ENCODE data around the gene TRIM71. TPM values are rescaled to one million over a fixed set of nuclear protein-coding genes. Genes with fewer than 3 reads are reported as not detected.
"Not testable (repeated sequence)": the region's sequence is repeated elsewhere in the genome, so short reads cannot be mapped to it uniquely, and the experiment has no call there.

Gene TRIM71
- total and polyA plus RNA-seq, 2 donors = 0.09 TPM

DNA sequence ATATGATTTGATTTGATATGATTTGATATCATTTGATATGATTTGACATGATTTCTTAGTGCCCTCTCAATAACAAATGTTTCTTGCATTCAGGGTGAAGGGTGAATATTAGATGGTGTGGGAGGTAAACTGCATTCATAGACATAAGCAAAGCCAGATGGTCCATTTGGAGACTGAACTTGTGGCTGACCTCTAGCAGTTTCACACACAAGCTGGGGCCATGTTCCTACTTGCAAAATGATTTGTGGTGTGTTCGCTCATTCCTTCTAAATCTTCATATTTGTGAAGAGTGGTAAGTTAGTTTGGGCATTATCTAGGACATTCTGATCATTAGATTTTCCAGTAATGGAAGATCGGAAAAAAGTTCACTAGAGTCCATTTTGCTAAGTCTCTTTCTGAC is 93.2 kb downstream of the TRIM71 start:
- no peaks in the 10 kb centered on the region for H3K36me3 ChIP-seq (ENCODE audit: control insufficient read depth in 2 of 2, insufficient read depth in 2 of 2, low read length in 1 of 2)
- H3K27me3 ChIP-seq (ENCODE audit: control insufficient read depth in 2 of 2, insufficient read depth in 1 of 2, low read length in 1 of 2) = no peaks in the 10 kb centered on the region
- no peak for DNase-seq (ENCODE audit: low read depth in 6 of 9, low spot score in 9 of 9)
- 96% methylated on average over 2 of the region's 2 CpGs for WGBS
- no peak overlapping the region for H3K4me3 ChIP-seq (ENCODE audit: low read length in 2 of 2)
- H3K9me3 ChIP-seq (ENCODE audit: control insufficient read depth in 2 of 2, insufficient read depth in 1 of 2, low read length in 1 of 2) = peaks cover 0 to 3% of the 10 kb centered on the region in 2 donors
- H3K4me1 ChIP-seq (ENCODE audit: control insufficient read depth in 2 of 2, insufficient read depth in 2 of 2, low read length in 2 of 2) = no peaks in the 10 kb centered on the region
- no peak overlapping the region for H3K27ac ChIP-seq (ENCODE audit: low read depth in 1 of 2, low read length in 1 of 2)

- H3K4me3 ChIP-seq (ENCODE audit: low read length in 2 of 2) = no peak overlapping the region
- H3K27me3 ChIP-seq (ENCODE audit: control insufficient read depth in 2 of 2, insufficient read depth in 1 of 2, low read length in 1 of 2) = no peaks in the 10 kb centered on the region
- H3K4me1 ChIP-seq (ENCODE audit: control insufficient read depth in 2 of 2, insufficient read depth in 2 of 2, low read length in 2 of 2) = no peaks in the 10 kb centered on the region
- no peak overlapping the region for H3K27ac ChIP-seq (ENCODE audit: low read depth in 1 of 2, low read length in 1 of 2)
- DNase-seq (ENCODE audit: low read depth in 6 of 9, low spot score in 9 of 9) = no peak
- peaks cover 0 to 9% of the 10 kb centered on the region in 2 donors for H3K9me3 ChIP-seq (ENCODE audit: control insufficient read depth in 2 of 2, insufficient read depth in 1 of 2, low read length in 1 of 2)
- H3K36me3 ChIP-seq (ENCODE audit: control insufficient read depth in 2 of 2, insufficient read depth in 2 of 2, low read length in 1 of 2) = no peaks in the 10 kb centered on the region
- 94% methylated on average over 1 of the region's 1 CpG for WGBS
These were observed 94.2 kb downstream of the TRIM71 start for GRCh38 chr3:32912046-32912445.

DNA sequence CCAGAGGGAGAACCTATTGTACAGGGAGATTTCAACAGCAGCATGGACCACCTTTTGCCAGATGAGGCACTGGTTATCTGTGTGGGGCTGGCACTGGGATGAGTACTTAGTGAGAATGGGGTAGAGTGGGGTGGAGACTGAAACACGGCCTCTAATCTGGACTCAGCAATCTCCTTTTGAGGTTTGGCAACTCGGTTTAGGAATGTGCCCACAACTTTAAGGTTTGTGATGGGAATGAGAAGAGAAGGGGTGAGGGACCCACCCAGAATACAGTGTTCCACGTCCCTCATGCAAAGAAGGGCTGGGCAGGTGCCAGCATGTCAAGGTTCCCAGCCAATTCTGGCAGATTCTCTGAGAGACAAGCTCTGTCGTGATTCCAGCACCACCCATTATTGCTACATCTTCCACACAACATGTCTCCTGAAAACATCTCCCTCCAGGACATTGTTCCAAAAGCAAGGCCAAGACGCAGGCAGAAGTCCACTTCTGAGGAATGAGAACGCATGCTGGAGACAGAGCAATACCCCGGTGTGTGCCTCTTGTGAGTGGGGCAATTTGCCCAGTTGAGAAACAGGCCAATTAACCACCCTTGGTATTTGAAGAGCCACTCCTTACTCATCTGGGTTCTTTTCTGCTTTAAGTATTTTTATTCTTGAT is 96.1 kb downstream of the TRIM71 start:
- 90% methylated on average over 7 of the region's 7 CpGs for WGBS
- peaks cover 0 to 24% of the 10 kb centered on the region in 2 donors for H3K9me3 ChIP-seq (ENCODE audit: control insufficient read depth in 2 of 2, insufficient read depth in 1 of 2, low read length in 1 of 2)
- H3K4me1 ChIP-seq (ENCODE audit: control insufficient read depth in 2 of 2, insufficient read depth in 2 of 2, low read length in 2 of 2) = no peaks in the 10 kb centered on the region
- no peak overlapping the region for H3K4me3 ChIP-seq (ENCODE audit: low read length in 2 of 2)
- no peak for DNase-seq (ENCODE audit: low read depth in 6 of 9, low spot score in 9 of 9)
- no peaks in the 10 kb centered on the region for H3K36me3 ChIP-seq (ENCODE audit: control insufficient read depth in 2 of 2, insufficient read depth in 2 of 2, low read length in 1 of 2)
- no peak overlapping the region for H3K27ac ChIP-seq (ENCODE audit: low read depth in 1 of 2, low read length in 1 of 2)
- no peaks in the 10 kb centered on the region for H3K27me3 ChIP-seq (ENCODE audit: control insufficient read depth in 2 of 2, insufficient read depth in 1 of 2, low read length in 1 of 2)

GRCh38 chr3:32919920-32920319 is 102.1 kb downstream of the TRIM71 start:
- Histone ChIP-seq H3K27ac (ENCODE audit: low read depth in 1 of 2, low read length in 1 of 2) (no peak overlapping the region), H3K4me1 (ENCODE audit: control insufficient read depth in 2 of 2, insufficient read depth in 2 of 2, low read length in 2 of 2) (no peaks in the 10 kb centered on the region), H3K4me3 (ENCODE audit: low read length in 2 of 2) (no peak overlapping the region), H3K9me3 (ENCODE audit: control insufficient read depth in 2 of 2, insufficient read depth in 1 of 2, low read length in 1 of 2) (peaks cover 0 to 24% of the 10 kb centered on the region in 2 donors), H3K36me3 (ENCODE audit: control insufficient read depth in 2 of 2, insufficient read depth in 2 of 2, low read length in 1 of 2) (no peaks in the 10 kb centered on the region), H3K27me3 (ENCODE audit: control insufficient read depth in 2 of 2, insufficient read depth in 1 of 2, low read length in 1 of 2) (no peaks in the 10 kb centered on the region)
- DNase-seq (ENCODE audit: low read depth in 6 of 9, low spot score in 9 of 9) = no peak
- whole genome bisulfite sequencing = 96% methylated on average over 2 of the region's 2 CpGs

- no peak overlapping the region for H3K4me3 ChIP-seq (ENCODE audit: low read length in 2 of 2)
- WGBS = 95% methylated on average over 7 of the region's 7 CpGs
- H3K27me3 ChIP-seq (ENCODE audit: control insufficient read depth in 2 of 2, insufficient read depth in 1 of 2, low read length in 1 of 2) = no peaks in the 10 kb centered on the region
- H3K27ac ChIP-seq (ENCODE audit: low read depth in 1 of 2, low read length in 1 of 2) = no peak overlapping the region
- no peak for DNase-seq (ENCODE audit: low read depth in 6 of 9, low spot score in 9 of 9)
- H3K9me3 ChIP-seq (ENCODE audit: control insufficient read depth in 2 of 2, insufficient read depth in 1 of 2, low read length in 1 of 2) = peaks cover 0 to 15% of the 10 kb centered on the region in 2 donors
- H3K4me1 ChIP-seq (ENCODE audit: control insufficient read depth in 2 of 2, insufficient read depth in 2 of 2, low read length in 2 of 2) = no peaks in the 10 kb centered on the region
- H3K36me3 ChIP-seq (ENCODE audit: control insufficient read depth in 2 of 2, insufficient read depth in 2 of 2, low read length in 1 of 2) = no peaks in the 10 kb centered on the region
These were observed 104.3 kb downstream of the TRIM71 start for GRCh38 chr3:32922078-32922477.

DNA sequence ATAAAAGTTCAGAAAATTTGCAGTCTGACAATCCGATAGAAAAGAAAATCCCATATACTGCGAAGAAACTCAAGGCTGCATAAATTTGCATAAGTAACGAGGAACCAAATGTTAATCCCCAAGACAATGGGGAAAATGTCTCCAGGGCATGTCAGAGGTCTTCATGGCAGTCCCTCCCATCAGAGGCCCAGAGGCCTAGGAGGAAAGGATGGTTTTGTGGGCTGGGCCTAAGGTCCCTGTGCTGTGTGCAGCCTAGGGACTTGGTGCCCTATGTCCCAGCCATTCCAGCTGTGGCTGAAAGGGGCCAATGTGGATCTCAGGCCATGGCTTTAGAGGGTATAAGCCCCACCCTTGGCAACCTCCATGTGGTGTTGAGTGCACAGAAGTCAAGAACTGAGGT is 112.4 kb downstream of the TRIM71 start:
- Histone ChIP-seq H3K4me3 (ENCODE audit: low read length in 2 of 2) (no peak overlapping the region), H3K9me3 (ENCODE audit: control insufficient read depth in 2 of 2, insufficient read depth in 1 of 2, low read length in 1 of 2) (no peaks in the 10 kb centered on the region), H3K27me3 (ENCODE audit: control insufficient read depth in 2 of 2, insufficient read depth in 1 of 2, low read length in 1 of 2) (no peaks in the 10 kb centered on the region), H3K36me3 (ENCODE audit: control insufficient read depth in 2 of 2, insufficient read depth in 2 of 2, low read length in 1 of 2) (no peaks in the 10 kb centered on the region), H3K4me1 (ENCODE audit: control insufficient read depth in 2 of 2, insufficient read depth in 2 of 2, low read length in 2 of 2) (no peaks in the 10 kb centered on the region), H3K27ac (ENCODE audit: low read depth in 1 of 2, low read length in 1 of 2) (no peak overlapping the region)
- no peak for DNase-seq (ENCODE audit: low read depth in 6 of 9, low spot score in 9 of 9)
- 98% methylated on average over 3 of the region's 3 CpGs for WGBS

GRCh38 chr3:32931273-32931672 is 113.5 kb downstream of the TRIM71 start:
- DNase-seq (ENCODE audit: low read depth in 6 of 9, low spot score in 9 of 9); H3K9me3 ChIP-seq (ENCODE audit: control insufficient read depth in 2 of 2, insufficient read depth in 1 of 2, low read length in 1 of 2); H3K4me3 ChIP-seq (ENCODE audit: low read length in 2 of 2); H3K27ac ChIP-seq (ENCODE audit: low read depth in 1 of 2, low read length in 1 of 2); H3K36me3 ChIP-seq (ENCODE audit: control insufficient read depth in 2 of 2, insufficient read depth in 2 of 2, low read length in 1 of 2); H3K27me3 ChIP-seq (ENCODE audit: control insufficient read depth in 2 of 2, insufficient read depth in 1 of 2, low read length in 1 of 2); H3K4me1 ChIP-seq (ENCODE audit: control insufficient read depth in 2 of 2, insufficient read depth in 2 of 2, low read length in 2 of 2): not testable (repeated sequence)
- 94% methylated on average over 2 of the region's 2 CpGs for WGBS

- no peaks in the 10 kb centered on the region for H3K27me3 ChIP-seq (ENCODE audit: control insufficient read depth in 2 of 2, insufficient read depth in 1 of 2, low read length in 1 of 2)
- peak in 1 of 9 donors; percentile 32 for DNase-seq (ENCODE audit: low read depth in 6 of 9, low spot score in 9 of 9)
- no peak overlapping the region for H3K27ac ChIP-seq (ENCODE audit: low read depth in 1 of 2, low read length in 1 of 2)
- H3K4me1 ChIP-seq (ENCODE audit: control insufficient read depth in 2 of 2, insufficient read depth in 2 of 2, low read length in 2 of 2) = no peaks in the 10 kb centered on the region
- H3K4me3 ChIP-seq (ENCODE audit: low read length in 2 of 2) = no peak overlapping the region
- 93% methylated on average over 5 of the region's 5 CpGs for WGBS
- no peaks in the 10 kb centered on the region for H3K9me3 ChIP-seq (ENCODE audit: control insufficient read depth in 2 of 2, insufficient read depth in 1 of 2, low read length in 1 of 2)
- H3K36me3 ChIP-seq (ENCODE audit: control insufficient read depth in 2 of 2, insufficient read depth in 2 of 2, low read length in 1 of 2) = no peaks in the 10 kb centered on the region
These were observed 116.4 kb downstream of the TRIM71 start for GRCh38 chr3:32934150-32934742.

GRCh38 chr3:32937331-32937730 is 119.5 kb downstream of the TRIM71 start:
- H3K36me3 ChIP-seq (ENCODE audit: control insufficient read depth in 2 of 2, insufficient read depth in 2 of 2, low read length in 1 of 2) = no peaks in the 10 kb centered on the region
- H3K27me3 ChIP-seq (ENCODE audit: control insufficient read depth in 2 of 2, insufficient read depth in 1 of 2, low read length in 1 of 2) = no peaks in the 10 kb centered on the region
- H3K27ac ChIP-seq (ENCODE audit: low read depth in 1 of 2, low read length in 1 of 2) = no peak overlapping the region
- no peaks in the 10 kb centered on the region for H3K9me3 ChIP-seq (ENCODE audit: control insufficient read depth in 2 of 2, insufficient read depth in 1 of 2, low read length in 1 of 2)
- no peak for DNase-seq (ENCODE audit: low read depth in 6 of 9, low spot score in 9 of 9)
- WGBS = 95% methylated on average over 2 of the region's 2 CpGs
- no peaks in the 10 kb centered on the region for H3K4me1 ChIP-seq (ENCODE audit: control insufficient read depth in 2 of 2, insufficient read depth in 2 of 2, low read length in 2 of 2)
- no peak overlapping the region for H3K4me3 ChIP-seq (ENCODE audit: low read length in 2 of 2)

Data from thymus (tissue), 11 donors.